SK-N-SH (cell line): ENCODE measurements around the gene CDC45. TPM values are rescaled to one million over a fixed set of nuclear protein-coding genes. Genes with fewer than 3 reads are reported as not detected.

Experiments used
- CTCF ChIA-PET: fragments of 300-600, 350-600 bp; formaldehyde crosslinking; extraction: SDS; loops from one replicate; lab custom pipeline; 2021; lab: Yijun Ruan, JAX
- POLR2A ChIA-PET: fragments of 350-600 bp; sonication (Branson Sonifier 250); formaldehyde crosslinking; extraction: SDS; loops from one replicate; lab custom pipeline; 2020; ENCODE audit warnings: antibody characterized with exemption, inconsistent platforms; lab: Yijun Ruan, JAX
- DNase-seq: peaks from one replicate; pipeline ENCODE4 v3.0.0; 2012
- H2AFZ ChIP-seq: fragments of 200-600 bp; sonication (generic); 2 replicates; pipeline ENCODE4 v1.8.1; 2016; ENCODE audit warnings: antibody characterized with exemption, mild to moderate bottlenecking, low read depth
- H3F3A ChIP-seq: fragments of 200-600 bp; sonication (generic); replicated peaks from 2 replicates; pipeline ENCODE3; 2016; ENCODE audit warnings: antibody characterized with exemption, mild to moderate bottlenecking; ENCODE audit not compliant: insufficient read depth
- H3K27ac ChIP-seq, 2 experiments: fragments of 200-500 bp in 1 of 2; fragments of 200-600 bp in 1 of 2; sonication (Bioruptor generic) in 1 of 2; sonication (generic), shearing (Covaris generic) in 1 of 2; 2 replicates each; pipeline versions ENCODE4 v1.5.1 to v1.6.1; 2014 to 2016; ENCODE audit warnings: low read depth in 2 of 2, inconsistent platforms in 1 of 2, low read length in 1 of 2, mild to moderate bottlenecking in 1 of 2, mixed read lengths in 1 of 2
- H3K27me3 ChIP-seq: fragments of 200-600 bp; sonication (generic), shearing (Covaris generic); 2 replicates; pipeline ENCODE4 v1.6.1; 2016; ENCODE audit warnings: mixed run types; ENCODE audit not compliant: insufficient read depth
- H3K36me3 ChIP-seq, 2 experiments: fragments of 200-500 bp in 1 of 2; fragments of 200-600 bp in 1 of 2; sonication (Bioruptor generic) in 1 of 2; sonication (generic) in 1 of 2; replicated peaks in 1 of 2; 2 replicates each; pipeline versions ENCODE3 to v1.5.1; 2014 to 2016; ENCODE audit warnings: low read length in 1 of 2, mild to moderate bottlenecking in 1 of 2; ENCODE audit not compliant: insufficient read depth in 2 of 2, control insufficient read depth in 1 of 2
- H3K4me1 ChIP-seq, 2 experiments: fragments of 200-500 bp in 1 of 2; fragments of 200-600 bp in 1 of 2; sonication (Bioruptor generic) in 1 of 2; sonication (generic), shearing (Covaris generic) in 1 of 2; 2 replicates each; pipeline versions ENCODE4 v1.5.1 to v1.6.1; 2014 to 2016; ENCODE audit warnings: low read depth in 1 of 2, low read length in 1 of 2, mixed run types in 1 of 2; ENCODE audit not compliant: insufficient read depth in 2 of 2, control insufficient read depth in 1 of 2
- H3K4me2 ChIP-seq: fragments of 200-600 bp; sonication (generic), shearing (Covaris generic); 2 replicates; pipeline ENCODE4 v1.6.1; 2017; ENCODE audit warnings: mixed run types
- H3K4me3 ChIP-seq, 2 experiments: fragments of 200-500 bp in 1 of 2; fragments of 200-600 bp in 1 of 2; sonication (Bioruptor generic) in 1 of 2; sonication (generic), shearing (Covaris generic) in 1 of 2; 2 replicates each; pipeline versions ENCODE4 v1.5.1 to v1.8.1; 2014 to 2016; ENCODE audit warnings: low read depth in 2 of 2, inconsistent platforms in 1 of 2, low read length in 1 of 2, mild to moderate bottlenecking in 1 of 2, mixed read lengths in 1 of 2, moderate library complexity in 1 of 2
- H3K79me2 ChIP-seq: fragments of 200-600 bp; sonication (generic); 2 replicates; pipeline ENCODE4 v1.8.1; 2017; ENCODE audit warnings: mild to moderate bottlenecking; ENCODE audit not compliant: insufficient read depth
- H3K9ac ChIP-seq: fragments of 200-600 bp; sonication (generic); 2 replicates; pipeline ENCODE4 v1.6.1; 2017; ENCODE audit warnings: mixed run types
- H3K9me2 ChIP-seq: fragments of 200-600 bp; sonication (generic); 2 replicates; pipeline ENCODE4 v1.6.1; 2017; ENCODE audit warnings: mixed run types
- H3K9me3 ChIP-seq: fragments of 200-600 bp; sonication (generic); 2 replicates; pipeline ENCODE4 v1.6.1; 2017; ENCODE audit warnings: mixed run types, mild to moderate bottlenecking, moderate library complexity
- H4K20me1 ChIP-seq: fragments of 200-600 bp; sonication (generic); 2 replicates; pipeline ENCODE4 v1.6.1; 2017; ENCODE audit warnings: mild to moderate bottlenecking, mixed run types; ENCODE audit not compliant: insufficient read depth
- CHD2 ChIP-seq: fragments of 150-350 bp; IDR thresholded peaks from 2 replicates; pipeline ENCODE4 v1.6.1; 2018; ENCODE audit warnings: low read length; ENCODE audit not compliant: partially characterized antibody
- CTCF ChIP-seq: fragments of 200-600 bp; sonication (generic); IDR thresholded peaks from 2 replicates; pipeline ENCODE4 v1.6.1; 2017; ENCODE audit warnings: antibody characterized with exemption, mild to moderate bottlenecking, moderate library complexity
- EP300 ChIP-seq, 2 experiments: IDR thresholded peaks; 2 replicates each; pipeline versions ENCODE4 v1.4.0 to v1.6.1; 2012; ENCODE audit warnings: borderline replicate concordance in 1 of 2, low read depth in 1 of 2, low read length in 1 of 2
- EZH2phosphoT487 ChIP-seq: fragments of 200-600 bp; sonication (generic); IDR thresholded peaks from 2 replicates; pipeline ENCODE4 v1.6.1; 2017; ENCODE audit warnings: low read depth, mixed run types, mild to moderate bottlenecking, antibody characterized with exemption, moderate library complexity, borderline replicate concordance
- GABPA ChIP-seq: IDR thresholded peaks from 2 replicates; pipeline ENCODE4 v1.4.0; 2012; ENCODE audit warnings: low read depth, mild to moderate bottlenecking
- NFIC ChIP-seq: IDR thresholded peaks from 2 replicates; pipeline ENCODE4 v1.4.0; 2012; ENCODE audit warnings: borderline replicate concordance
- RAD21 ChIP-seq: IDR thresholded peaks from 2 replicates; pipeline ENCODE4 v1.6.1; 2012; ENCODE audit warnings: mild to moderate bottlenecking, low read length
- RCOR1 ChIP-seq: fragments of 150-350 bp; IDR thresholded peaks from 2 replicates; pipeline ENCODE4 v1.6.1; 2017; ENCODE audit warnings: antibody characterized with exemption, low read length
- REST ChIP-seq: IDR thresholded peaks from 2 replicates; pipeline ENCODE4 v1.6.1; 2012; ENCODE audit warnings: mild to moderate bottlenecking, low read depth, low read length, moderate library complexity
- SIN3A ChIP-seq: IDR thresholded peaks from 2 replicates; pipeline ENCODE4 v1.6.1; 2012; ENCODE audit warnings: low read depth, mild to moderate bottlenecking, low read length, moderate library complexity, borderline replicate concordance
- SMC3 ChIP-seq: IDR thresholded peaks from 2 replicates; pipeline ENCODE4 v1.6.1; 2012; ENCODE audit warnings: low read depth, low read length, improper control_type of control experiment
- whole genome bisulfite sequencing: methylation state at CpG from one replicate; pipeline ENCODE4 v1.1.6; 2017; ENCODE audit warnings: low lambda C conversion rate; 5-methylcytosine and 5-hydroxymethylcytosine counted together
- polyA plus RNA-seq, 3 experiments: library from polyadenylated mRNA; depleted of rRNA; stranded (reverse); fragments of >200 nt; gene quantifications; 2 replicates each; pipeline ENCODE4 v1.2.3, GENCODE V29; 2012
- TF ChIP-seq, protein P1 (sequence below): fragments of 150-350 bp; IDR thresholded peaks from 2 replicates; pipeline ENCODE4 v1.6.1; 2017; ENCODE audit warnings: antibody characterized with exemption, low read length, low read depth, borderline replicate concordance
- TF ChIP-seq, protein P2 (sequence below): fragments of 150-350 bp; IDR thresholded peaks from 2 replicates; pipeline ENCODE4 v1.6.1; 2016; ENCODE audit warnings: mild to moderate bottlenecking, low read depth, low read length

CDC45 gene
- polyA plus RNA-seq, 1 of the 3 experiments (the other 2 are of a cell fraction), result 23.6 TPM

DNA sequence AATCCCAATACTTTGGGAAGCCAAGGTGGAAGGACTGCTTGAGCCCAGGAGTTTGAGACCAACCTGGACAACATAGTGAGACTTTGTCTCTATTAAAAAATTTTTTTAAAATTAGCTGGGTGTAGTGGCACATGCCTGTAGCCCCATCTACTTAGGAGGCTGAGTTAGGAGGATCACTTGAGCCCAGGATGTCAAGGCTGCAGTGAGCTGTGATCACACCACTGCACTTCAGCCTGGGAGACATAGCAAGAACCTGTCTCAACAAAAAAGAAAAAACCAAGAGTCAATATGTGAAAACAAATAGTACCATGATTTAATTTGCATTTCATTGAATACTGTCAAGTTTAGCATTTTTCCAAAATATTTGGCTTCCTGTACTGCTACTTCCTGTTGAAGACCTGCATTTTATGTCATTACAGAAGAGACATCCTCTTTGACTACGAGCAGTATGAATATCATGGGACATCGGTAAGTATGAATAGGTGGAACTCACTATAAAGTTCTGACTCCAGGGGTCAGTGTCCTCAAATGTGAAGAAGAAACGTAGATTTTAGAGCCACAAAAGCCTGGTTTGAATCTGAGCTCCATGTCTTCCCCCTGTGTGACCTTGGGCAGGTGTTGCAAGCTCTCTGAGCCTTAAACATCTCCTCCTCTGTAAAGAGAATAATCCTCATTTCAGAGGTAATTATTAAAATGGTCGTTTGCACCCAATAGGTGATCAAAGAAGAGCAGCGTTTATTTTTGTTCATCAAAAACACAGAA lies 16.0 kb downstream of the CDC45 start:
- no peak overlapping the region for H3K4me3 ChIP-seq
- no peak for DNase-seq
- no peak overlapping the region for H3K27ac ChIP-seq
- no peaks in the 10 kb centered on the region for H3K4me1 ChIP-seq
- peaks cover 3% of the 10 kb centered on the region for H3F3A ChIP-seq
- H3K9ac ChIP-seq, result no peak overlapping the region
- H3K27me3 ChIP-seq, result no peaks in the 10 kb centered on the region
- 77% methylated on average over 5 of the region's 5 CpGs for WGBS
- H3K9me2 ChIP-seq, result no peaks in the 10 kb centered on the region
- no peaks in the 10 kb centered on the region for H3K9me3 ChIP-seq
- H4K20me1 ChIP-seq, result no peaks in the 10 kb centered on the region
- ChIA-PET CTCF (interaction anchor here (0.6 to 3.9 kb wide), 5 partner anchors 11 to 413 kb away, joined by 3 to 39 read pairs (median 3); no protein-coding TSS in a partner anchor), POLR2A (no interaction called here)
- H3K4me2 ChIP-seq, result no peak overlapping the region
- TF ChIP-seq CHD2 (no peak), RAD21 (peak; percentile 45), GABPA (no peak), EZH2phosphoT487 (no peak), EP300 (IDR thresholded peaks at IDR 0.05; ENCODE audit: borderline replicate concordance in 1 of 2, low read depth in 1 of 2, low read length in 1 of 2) (no peak), RCOR1 (no peak), SIN3A (no peak), REST (no peak), NFIC (no peak), SMC3 (peak; percentile 20; the same call in 1 of the 2 replicates), CTCF (peak; percentile 42)
- TF ChIP-seq, protein P1, sequence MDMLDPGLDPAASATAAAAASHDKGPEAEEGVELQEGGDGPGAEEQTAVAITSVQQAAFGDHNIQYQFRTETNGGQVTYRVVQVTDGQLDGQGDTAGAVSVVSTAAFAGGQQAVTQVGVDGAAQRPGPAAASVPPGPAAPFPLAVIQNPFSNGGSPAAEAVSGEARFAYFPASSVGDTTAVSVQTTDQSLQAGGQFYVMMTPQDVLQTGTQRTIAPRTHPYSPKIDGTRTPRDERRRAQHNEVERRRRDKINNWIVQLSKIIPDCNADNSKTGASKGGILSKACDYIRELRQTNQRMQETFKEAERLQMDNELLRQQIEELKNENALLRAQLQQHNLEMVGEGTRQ, result no peak
- TF ChIP-seq, protein P2, sequence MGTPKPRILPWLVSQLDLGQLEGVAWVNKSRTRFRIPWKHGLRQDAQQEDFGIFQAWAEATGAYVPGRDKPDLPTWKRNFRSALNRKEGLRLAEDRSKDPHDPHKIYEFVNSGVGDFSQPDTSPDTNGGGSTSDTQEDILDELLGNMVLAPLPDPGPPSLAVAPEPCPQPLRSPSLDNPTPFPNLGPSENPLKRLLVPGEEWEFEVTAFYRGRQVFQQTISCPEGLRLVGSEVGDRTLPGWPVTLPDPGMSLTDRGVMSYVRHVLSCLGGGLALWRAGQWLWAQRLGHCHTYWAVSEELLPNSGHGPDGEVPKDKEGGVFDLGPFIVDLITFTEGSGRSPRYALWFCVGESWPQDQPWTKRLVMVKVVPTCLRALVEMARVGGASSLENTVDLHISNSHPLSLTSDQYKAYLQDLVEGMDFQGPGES, result no peak
- H3K79me2 ChIP-seq, result no peaks in the 10 kb centered on the region
- H3K36me3 ChIP-seq, result peaks cover 5 to 6% of the 10 kb centered on the region in 2 experiments
- no peak overlapping the region for H2AFZ ChIP-seq
